Measurements from ENCODE around the gene ISY1. TPM values are rescaled to one million over a fixed set of nuclear protein-coding genes. Genes with fewer than 3 reads are reported as not detected.
"Not testable (repeated sequence)": the region's sequence is repeated elsewhere in the genome, so short reads cannot be mapped to it uniquely, and the experiment has no call there.

Gene ISY1
- total RNA-seq, 4 donors from 2014 or later, result 19.6 to 34.9 (median 22.3) TPM

DNA sequence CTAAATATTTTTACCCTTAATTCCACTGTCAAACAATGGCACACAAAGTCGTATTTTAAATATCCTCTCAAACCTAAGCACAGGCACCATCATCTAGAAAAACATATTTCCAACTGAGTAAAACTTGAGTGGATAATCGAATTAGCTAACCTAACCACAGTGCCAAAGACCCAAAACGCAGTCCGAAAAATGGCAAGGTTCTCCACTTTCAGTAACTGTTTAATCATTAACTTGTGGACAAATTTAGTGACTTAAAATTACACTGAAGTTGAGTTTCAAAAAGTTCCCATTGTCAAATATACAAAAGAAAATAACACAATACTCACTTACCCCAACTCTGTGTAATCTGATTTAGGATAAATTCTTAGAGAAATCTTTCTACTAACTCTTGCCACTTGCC, 12.9 kb upstream of the ISY1 start:
- TF ChIP-seq POLR2A (IDR thresholded peaks at IDR 0.05), result no peak
- TF ChIP-seq, protein P1, sequence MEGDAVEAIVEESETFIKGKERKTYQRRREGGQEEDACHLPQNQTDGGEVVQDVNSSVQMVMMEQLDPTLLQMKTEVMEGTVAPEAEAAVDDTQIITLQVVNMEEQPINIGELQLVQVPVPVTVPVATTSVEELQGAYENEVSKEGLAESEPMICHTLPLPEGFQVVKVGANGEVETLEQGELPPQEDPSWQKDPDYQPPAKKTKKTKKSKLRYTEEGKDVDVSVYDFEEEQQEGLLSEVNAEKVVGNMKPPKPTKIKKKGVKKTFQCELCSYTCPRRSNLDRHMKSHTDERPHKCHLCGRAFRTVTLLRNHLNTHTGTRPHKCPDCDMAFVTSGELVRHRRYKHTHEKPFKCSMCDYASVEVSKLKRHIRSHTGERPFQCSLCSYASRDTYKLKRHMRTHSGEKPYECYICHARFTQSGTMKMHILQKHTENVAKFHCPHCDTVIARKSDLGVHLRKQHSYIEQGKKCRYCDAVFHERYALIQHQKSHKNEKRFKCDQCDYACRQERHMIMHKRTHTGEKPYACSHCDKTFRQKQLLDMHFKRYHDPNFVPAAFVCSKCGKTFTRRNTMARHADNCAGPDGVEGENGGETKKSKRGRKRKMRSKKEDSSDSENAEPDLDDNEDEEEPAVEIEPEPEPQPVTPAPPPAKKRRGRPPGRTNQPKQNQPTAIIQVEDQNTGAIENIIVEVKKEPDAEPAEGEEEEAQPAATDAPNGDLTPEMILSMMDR (IDR thresholded peaks at IDR 0.05 in 4 of 5, conservative IDR thresholded peaks at IDR 0.05 in 1 of 5), result no peak
- no peak for ATAC-seq
- no peak for DNase-seq
- in situ Hi-C loops (cut with MboI; ENCODE audit: low sequenced_read_pairs in 4 of 4) (no loop called here), intact Hi-C loops (cut with DNase I; ENCODE audit: low total_unique reads) (no loop called here)
- peaks cover 10 to 36% of the 10 kb centered on the region in 2 donors for H3K36me3 ChIP-seq
- peak overlapping the region; percentile 96 to 100 (median 100) for H3K27ac ChIP-seq
- H3K4me1 ChIP-seq, result peaks cover 77 to 87% of the 10 kb centered on the region in 2 donors
- peak overlapping the region; percentile 4 to 36 (median 27) for H3K4me3 ChIP-seq
- H3K9me3 ChIP-seq, result no peaks in the 10 kb centered on the region
- no peaks in the 10 kb centered on the region for H3K27me3 ChIP-seq

DNA sequence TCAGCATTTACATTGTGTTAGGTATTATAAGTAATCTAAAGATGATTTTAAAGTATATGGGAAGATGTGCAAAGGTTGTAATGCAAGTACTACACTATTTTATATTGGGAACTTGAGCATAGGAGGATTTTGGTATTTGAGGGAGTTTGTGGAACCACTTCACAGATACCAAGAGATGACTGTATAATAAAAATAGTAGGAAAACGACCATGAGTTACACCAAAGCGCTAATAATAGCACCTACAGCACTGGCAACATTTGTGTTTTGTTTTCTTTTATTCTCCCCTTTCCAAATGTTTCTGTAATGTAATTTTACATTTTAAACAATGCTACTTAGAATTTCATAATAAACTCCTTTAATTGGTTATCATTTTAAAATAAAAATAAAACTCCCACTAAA, 12.3 kb upstream of the ISY1 start:
- ATAC-seq (peak; percentile 42 to 60), DNase-seq (no peak)
- Histone ChIP-seq H3K4me1 (peaks cover 71 to 82% of the 10 kb centered on the region in 2 donors), H3K9me3 (no peaks in the 10 kb centered on the region), H3K4me3 (peak overlapping the region; percentile 8 to 36 (median 27)), H3K27me3 (no peaks in the 10 kb centered on the region), H3K27ac (peak overlapping the region; percentile 96 to 100 (median 100)), H3K36me3 (peaks cover 10 to 34% of the 10 kb centered on the region in 2 donors)
- TF ChIP-seq, protein P1 (IDR thresholded peaks at IDR 0.05 in 4 of 5, conservative IDR thresholded peaks at IDR 0.05 in 1 of 5), result no peak
- TF ChIP-seq POLR2A (IDR thresholded peaks at IDR 0.05), result no peak
- in situ Hi-C loops (cut with MboI; ENCODE audit: low sequenced_read_pairs in 4 of 4) (no loop called here), intact Hi-C loops (cut with DNase I; ENCODE audit: low total_unique reads) (no loop called here)

DNA sequence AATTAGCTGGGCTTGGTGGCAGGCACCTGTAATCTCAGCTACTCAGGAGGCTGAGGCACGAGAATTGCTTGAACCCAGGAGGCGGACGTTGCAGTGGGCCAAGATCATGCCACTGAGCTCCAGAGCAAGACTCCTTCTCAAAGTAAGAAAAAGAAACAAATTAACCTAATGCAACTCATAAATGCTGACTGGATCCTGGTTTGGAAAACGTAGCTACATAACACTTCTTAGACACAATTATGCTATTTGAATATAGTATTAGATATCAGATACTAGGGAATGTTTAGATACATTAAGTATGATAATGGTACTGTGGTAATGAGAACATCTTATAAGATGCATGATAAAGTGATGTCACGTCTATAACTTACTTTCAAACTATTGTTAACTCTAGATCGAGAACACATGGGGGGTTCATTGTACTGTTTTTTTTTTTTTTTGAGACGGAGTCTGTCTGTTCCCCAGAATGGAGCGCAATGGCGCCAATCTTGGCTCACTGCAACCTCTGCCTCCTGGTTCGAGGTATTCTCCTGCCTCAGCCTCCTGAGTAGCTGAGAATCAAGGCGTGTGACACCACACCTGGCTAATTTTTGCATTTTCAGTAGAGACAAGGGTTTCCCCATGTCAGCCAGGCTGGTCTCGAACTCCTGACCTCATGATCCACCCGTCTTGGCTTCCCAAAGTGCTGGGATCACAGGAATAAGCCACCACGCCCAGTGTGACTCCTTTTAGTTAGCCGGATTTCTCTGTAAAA, 5.9 kb upstream of the ISY1 start:
- H3K4me3 ChIP-seq, result no peak overlapping the region
- H3K4me1 ChIP-seq, result peaks cover 23 to 37% of the 10 kb centered on the region in 2 donors
- in situ Hi-C loops (cut with MboI; ENCODE audit: low sequenced_read_pairs in 4 of 4), result no loop called here
- H3K9me3 ChIP-seq, result no peaks in the 10 kb centered on the region
- H3K36me3 ChIP-seq, result peaks cover 17 to 67% of the 10 kb centered on the region in 2 donors
- TF ChIP-seq, protein P1 (IDR thresholded peaks at IDR 0.05 in 4 of 5, conservative IDR thresholded peaks at IDR 0.05 in 1 of 5), result no peak
- TF ChIP-seq POLR2A (IDR thresholded peaks at IDR 0.05), result no peak
- ATAC-seq, result no peak
- no peak for DNase-seq
- intact Hi-C loops (cut with DNase I; ENCODE audit: low total_unique reads), result no loop called here
- no peaks in the 10 kb centered on the region for H3K27me3 ChIP-seq
- H3K27ac ChIP-seq, result peak overlapping the region in 3 of 4 donors; percentile 7 to 27 (median 12)

DNA sequence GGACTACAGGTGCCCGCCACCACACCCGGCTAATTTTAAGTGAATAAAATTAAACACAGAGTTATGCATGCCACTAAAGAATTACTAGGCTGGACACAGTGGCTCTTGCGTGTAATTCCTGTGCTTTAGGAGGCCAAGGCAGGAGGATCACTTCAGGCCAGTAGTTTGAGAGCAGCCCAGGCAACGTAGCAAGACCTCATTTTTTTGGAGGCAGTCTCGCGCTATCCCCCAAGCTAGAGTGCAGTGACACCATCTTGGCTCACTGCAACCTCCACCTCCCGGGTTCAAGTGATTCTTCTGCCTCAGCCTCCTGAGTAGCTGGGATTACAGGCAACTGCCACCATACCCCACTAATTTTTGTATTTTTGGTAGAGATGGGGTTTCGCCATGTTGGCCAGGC, 4.7 kb upstream of the ISY1 start:
- Histone ChIP-seq H3K27ac (peak overlapping the region in 3 of 4 donors; percentile 7 to 27 (median 11)), H3K4me1 (peaks cover 15 to 27% of the 10 kb centered on the region in 2 donors), H3K36me3 (peaks cover 10 to 55% of the 10 kb centered on the region in 2 donors)
- H3K9me3 ChIP-seq; ATAC-seq; H3K27me3 ChIP-seq; DNase-seq; intact Hi-C loops (cut with DNase I; ENCODE audit: low total_unique reads); in situ Hi-C loops (cut with MboI; ENCODE audit: low sequenced_read_pairs in 4 of 4); H3K4me3 ChIP-seq: not testable (repeated sequence)

DNA sequence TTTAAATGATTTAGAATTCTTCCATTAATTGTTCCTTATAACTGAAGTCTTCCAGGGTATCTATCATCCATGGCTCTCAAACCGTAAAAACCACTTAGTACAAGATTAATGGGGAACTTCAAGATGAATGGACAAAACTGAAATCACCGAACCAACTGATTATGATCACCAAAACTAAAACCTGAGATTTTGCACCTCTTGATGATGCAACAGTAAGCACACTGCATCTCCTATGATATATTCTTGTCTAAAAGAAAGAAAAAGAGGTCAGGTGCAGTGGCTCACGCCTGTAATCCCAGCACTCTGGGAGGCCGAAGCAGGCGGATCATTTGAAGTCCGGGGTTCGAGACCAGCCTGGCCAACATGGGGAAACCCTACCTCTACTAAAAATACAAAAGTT, 3.6 kb upstream of the ISY1 start:
- no peak for DNase-seq
- no peaks in the 10 kb centered on the region for H3K27me3 ChIP-seq
- no peak for TF ChIP-seq POLR2A (IDR thresholded peaks at IDR 0.05)
- TF ChIP-seq, protein P1 (IDR thresholded peaks at IDR 0.05 in 4 of 5, conservative IDR thresholded peaks at IDR 0.05 in 1 of 5), result no peak
- H3K27ac ChIP-seq, result peak overlapping the region; percentile 2 to 29 (median 18)
- in situ Hi-C loops (cut with MboI; ENCODE audit: low sequenced_read_pairs in 4 of 4), result no loop called here
- H3K36me3 ChIP-seq, result peaks cover 7 to 44% of the 10 kb centered on the region in 2 donors
- no peak overlapping the region for H3K4me3 ChIP-seq
- intact Hi-C loops (cut with DNase I; ENCODE audit: low total_unique reads), result no loop called here
- no peak for ATAC-seq
- H3K4me1 ChIP-seq, result peaks cover 22 to 29% of the 10 kb centered on the region in 2 donors
- H3K9me3 ChIP-seq, result no peaks in the 10 kb centered on the region

Measured in gastrocnemius medialis (tissue), 4 donors.